Activated CD8-positive, alpha-beta memory T cell treated with anti-CD3 and anti-CD28 coated beads, Interleukin-2, amount 50 U/mL, for 1 hour (primary cell): ENCODE results near the gene RAE1.

Experiments
- DNase-seq: peaks from one replicate; pipeline ENCODE4 v3.0.0-alpha.2; 2020; ENCODE audit errors: extremely low read depth

The RAE1 gene

GRCh38 chr20:57372157-57372556, 21.1 kb downstream of the RAE1 start:
- no peak for DNase-seq

- no peak for DNase-seq
Measured at GRCh38 chr20:57372581-57373350, 21.7 kb downstream of the RAE1 start.

GRCh38 chr20:57374343-57374930, 23.4 kb downstream of the RAE1 start:
- DNase-seq = no peak

GRCh38 chr20:57374931-57375651, 24.0 kb downstream of the RAE1 start:
- DNase-seq = no peak

- no peak for DNase-seq
Measured at GRCh38 chr20:57375652-57376230, 24.7 kb downstream of the RAE1 start.

- DNase-seq = no peak
Measured at GRCh38 chr20:57377350-57377749, 26.3 kb downstream of the RAE1 start.

GRCh38 chr20:57378107-57378506, 27.1 kb downstream of the RAE1 start:
- no peak for DNase-seq

GRCh38 chr20:57378646-57379262, 27.7 kb downstream of the RAE1 start:
- DNase-seq = no peak

GRCh38 chr20:57379263-57379647, 28.2 kb downstream of the RAE1 start:
- DNase-seq = no peak

- no peak for DNase-seq
Measured at GRCh38 chr20:57380081-57380750, 29.2 kb downstream of the RAE1 start.

- peak; percentile 43 for DNase-seq
Measured at GRCh38 chr20:57381596-57382503, 30.8 kb downstream of the RAE1 start.

- no peak for DNase-seq
Measured at GRCh38 chr20:57382516-57382915, 31.5 kb downstream of the RAE1 start.

- DNase-seq = no peak
Measured at GRCh38 chr20:57383447-57384347, 32.6 kb downstream of the RAE1 start.

- no peak for DNase-seq
Measured at GRCh38 chr20:57384486-57384885, 33.4 kb downstream of the RAE1 start.

GRCh38 chr20:57384953-57385761, 34.1 kb downstream of the RAE1 start:
- no peak for DNase-seq

GRCh38 chr20:57385940-57386339, 34.9 kb downstream of the RAE1 start:
- no peak for DNase-seq

GRCh38 chr20:57386762-57387161, 35.7 kb downstream of the RAE1 start:
- DNase-seq = no peak

- DNase-seq = no peak
Measured at GRCh38 chr20:57387463-57387862, 36.4 kb downstream of the RAE1 start.

GRCh38 chr20:57387945-57388371, 36.9 kb downstream of the RAE1 start:
- no peak for DNase-seq
